ENCODE measurements around the gene DDHD1. TPM values are rescaled to one million over a fixed set of nuclear protein-coding genes. Genes with fewer than 3 reads are reported as not detected.

The DDHD1 gene
- total RNA-seq, 1 experiment from 2014 or later, result 20.0 TPM

DNA sequence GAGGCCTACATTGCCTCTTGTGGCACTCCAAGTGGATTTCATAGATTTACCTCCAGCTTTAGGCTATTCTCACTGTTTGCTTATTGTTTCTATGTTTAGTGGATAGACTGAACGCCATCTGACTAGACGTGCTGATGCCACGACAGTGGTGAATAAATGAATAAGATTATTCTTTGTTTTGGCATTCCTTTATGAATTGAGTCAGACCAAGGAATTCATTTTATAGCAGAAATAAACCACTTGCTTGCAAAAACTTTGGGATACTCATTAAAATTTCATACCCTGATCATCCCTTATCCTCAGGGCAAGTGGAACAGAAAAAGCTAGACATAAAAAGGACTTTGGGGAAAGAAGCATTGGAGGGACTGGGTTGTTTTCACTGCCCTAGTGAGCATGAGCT is 130.5 kb downstream of the DDHD1 start:
- Mint-ChIP-seq H3K27me3 (ENCODE audit: low read depth) (no peaks in the 10 kb centered on the region), H3K4me3 (no peak overlapping the region), H3K9me3 (peaks cover 6% of the 10 kb centered on the region), H3K27ac (no peak overlapping the region), H3K36me3 (peaks cover 5% of the 10 kb centered on the region), H3K4me1 (peaks cover 32% of the 10 kb centered on the region)
- TF ChIP-seq ZBTB21 (CRISPR knock-in tag; IDR thresholded peaks at IDR 0.05; ENCODE audit: borderline replicate concordance), result no peak
- TF ChIP-seq, protein P1, sequence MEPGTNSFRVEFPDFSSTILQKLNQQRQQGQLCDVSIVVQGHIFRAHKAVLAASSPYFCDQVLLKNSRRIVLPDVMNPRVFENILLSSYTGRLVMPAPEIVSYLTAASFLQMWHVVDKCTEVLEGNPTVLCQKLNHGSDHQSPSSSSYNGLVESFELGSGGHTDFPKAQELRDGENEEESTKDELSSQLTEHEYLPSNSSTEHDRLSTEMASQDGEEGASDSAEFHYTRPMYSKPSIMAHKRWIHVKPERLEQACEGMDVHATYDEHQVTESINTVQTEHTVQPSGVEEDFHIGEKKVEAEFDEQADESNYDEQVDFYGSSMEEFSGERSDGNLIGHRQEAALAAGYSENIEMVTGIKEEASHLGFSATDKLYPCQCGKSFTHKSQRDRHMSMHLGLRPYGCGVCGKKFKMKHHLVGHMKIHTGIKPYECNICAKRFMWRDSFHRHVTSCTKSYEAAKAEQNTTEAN (CRISPR knock-in tag; IDR thresholded peaks at IDR 0.05), result no peak
- TF ChIP-seq, protein P2, sequence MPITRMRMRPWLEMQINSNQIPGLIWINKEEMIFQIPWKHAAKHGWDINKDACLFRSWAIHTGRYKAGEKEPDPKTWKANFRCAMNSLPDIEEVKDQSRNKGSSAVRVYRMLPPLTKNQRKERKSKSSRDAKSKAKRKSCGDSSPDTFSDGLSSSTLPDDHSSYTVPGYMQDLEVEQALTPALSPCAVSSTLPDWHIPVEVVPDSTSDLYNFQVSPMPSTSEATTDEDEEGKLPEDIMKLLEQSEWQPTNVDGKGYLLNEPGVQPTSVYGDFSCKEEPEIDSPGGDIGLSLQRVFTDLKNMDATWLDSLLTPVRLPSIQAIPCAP (CRISPR knock-in tag; IDR thresholded peaks at IDR 0.05), result no peak
- TF ChIP-seq NR2C2 (CRISPR knock-in tag; IDR thresholded peaks at IDR 0.05), result no peak
- no peak for TF ChIP-seq GABPB1 (CRISPR knock-in tag; IDR thresholded peaks at IDR 0.05)
- TF ChIP-seq, protein P3, sequence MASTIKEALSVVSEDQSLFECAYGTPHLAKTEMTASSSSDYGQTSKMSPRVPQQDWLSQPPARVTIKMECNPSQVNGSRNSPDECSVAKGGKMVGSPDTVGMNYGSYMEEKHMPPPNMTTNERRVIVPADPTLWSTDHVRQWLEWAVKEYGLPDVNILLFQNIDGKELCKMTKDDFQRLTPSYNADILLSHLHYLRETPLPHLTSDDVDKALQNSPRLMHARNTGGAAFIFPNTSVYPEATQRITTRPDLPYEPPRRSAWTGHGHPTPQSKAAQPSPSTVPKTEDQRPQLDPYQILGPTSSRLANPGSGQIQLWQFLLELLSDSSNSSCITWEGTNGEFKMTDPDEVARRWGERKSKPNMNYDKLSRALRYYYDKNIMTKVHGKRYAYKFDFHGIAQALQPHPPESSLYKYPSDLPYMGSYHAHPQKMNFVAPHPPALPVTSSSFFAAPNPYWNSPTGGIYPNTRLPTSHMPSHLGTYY (CRISPR knock-in tag; IDR thresholded peaks at IDR 0.05), result no peak
- no peak for TF ChIP-seq ZNF317 (CRISPR knock-in tag; IDR thresholded peaks at IDR 0.05; ENCODE audit: borderline replicate concordance, low read depth)
- TF ChIP-seq, protein P4, sequence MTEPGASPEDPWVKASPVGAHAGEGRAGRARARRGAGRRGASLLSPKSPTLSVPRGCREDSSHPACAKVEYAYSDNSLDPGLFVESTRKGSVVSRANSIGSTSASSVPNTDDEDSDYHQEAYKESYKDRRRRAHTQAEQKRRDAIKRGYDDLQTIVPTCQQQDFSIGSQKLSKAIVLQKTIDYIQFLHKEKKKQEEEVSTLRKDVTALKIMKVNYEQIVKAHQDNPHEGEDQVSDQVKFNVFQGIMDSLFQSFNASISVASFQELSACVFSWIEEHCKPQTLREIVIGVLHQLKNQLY (CRISPR knock-in tag; IDR thresholded peaks at IDR 0.05), result no peak
- POLR2A ChIA-PET, result no interaction called here
- DNase-seq (ENCODE audit: low spot score) (no peak), ATAC-seq (no peak)
- CTCF ChIA-PET, result interaction anchor here (0.5 kb wide), 1 partner anchor 722 kb away, joined by 3 read pairs; no protein-coding TSS in a partner anchor

DNA sequence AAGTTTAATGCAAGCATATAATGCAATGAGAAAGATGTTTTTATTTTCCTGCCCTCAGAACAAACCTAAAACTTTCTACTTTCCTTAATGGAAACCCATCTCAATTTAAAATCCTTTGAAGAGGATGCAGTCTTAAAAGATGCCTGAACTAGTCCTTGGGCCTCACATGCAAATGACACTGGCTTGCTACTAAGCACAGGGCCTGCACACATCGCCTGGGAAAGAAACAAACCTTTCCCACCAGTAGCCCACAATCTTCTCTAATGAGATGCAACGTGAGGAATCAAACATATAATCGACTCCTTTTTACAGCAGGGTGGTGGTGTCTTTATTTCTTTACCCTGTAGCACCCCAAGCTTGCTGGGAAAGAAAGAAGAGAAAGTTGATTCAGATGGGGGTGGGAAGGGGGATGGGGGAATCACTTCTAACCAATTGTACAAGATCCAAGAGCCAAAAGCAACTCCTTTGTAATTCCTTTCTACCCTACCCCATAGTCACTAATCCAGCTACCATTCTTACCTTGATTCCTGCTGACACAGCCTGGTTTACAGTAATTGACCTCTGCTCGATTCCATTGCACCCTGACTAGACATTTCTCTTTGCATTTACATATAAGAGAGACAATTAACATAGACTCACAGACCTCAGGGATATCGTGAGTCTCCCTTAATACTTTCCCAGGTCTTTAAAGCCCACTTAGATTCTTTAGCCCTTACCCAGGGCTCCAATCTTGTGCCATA is 132.8 kb downstream of the DDHD1 start:
- TF ChIP-seq ZBTB21 (CRISPR knock-in tag; IDR thresholded peaks at IDR 0.05; ENCODE audit: borderline replicate concordance) (no peak), ZNF219 (CRISPR knock-in tag; IDR thresholded peaks at IDR 0.05; ENCODE audit: borderline replicate concordance) (no peak), CBFB (CRISPR knock-in tag; IDR thresholded peaks at IDR 0.05; ENCODE audit: low read depth) (no peak), ESRRA (CRISPR knock-in tag; IDR thresholded peaks at IDR 0.05; ENCODE audit: borderline replicate concordance) (no peak)
- TF ChIP-seq, protein P5, sequence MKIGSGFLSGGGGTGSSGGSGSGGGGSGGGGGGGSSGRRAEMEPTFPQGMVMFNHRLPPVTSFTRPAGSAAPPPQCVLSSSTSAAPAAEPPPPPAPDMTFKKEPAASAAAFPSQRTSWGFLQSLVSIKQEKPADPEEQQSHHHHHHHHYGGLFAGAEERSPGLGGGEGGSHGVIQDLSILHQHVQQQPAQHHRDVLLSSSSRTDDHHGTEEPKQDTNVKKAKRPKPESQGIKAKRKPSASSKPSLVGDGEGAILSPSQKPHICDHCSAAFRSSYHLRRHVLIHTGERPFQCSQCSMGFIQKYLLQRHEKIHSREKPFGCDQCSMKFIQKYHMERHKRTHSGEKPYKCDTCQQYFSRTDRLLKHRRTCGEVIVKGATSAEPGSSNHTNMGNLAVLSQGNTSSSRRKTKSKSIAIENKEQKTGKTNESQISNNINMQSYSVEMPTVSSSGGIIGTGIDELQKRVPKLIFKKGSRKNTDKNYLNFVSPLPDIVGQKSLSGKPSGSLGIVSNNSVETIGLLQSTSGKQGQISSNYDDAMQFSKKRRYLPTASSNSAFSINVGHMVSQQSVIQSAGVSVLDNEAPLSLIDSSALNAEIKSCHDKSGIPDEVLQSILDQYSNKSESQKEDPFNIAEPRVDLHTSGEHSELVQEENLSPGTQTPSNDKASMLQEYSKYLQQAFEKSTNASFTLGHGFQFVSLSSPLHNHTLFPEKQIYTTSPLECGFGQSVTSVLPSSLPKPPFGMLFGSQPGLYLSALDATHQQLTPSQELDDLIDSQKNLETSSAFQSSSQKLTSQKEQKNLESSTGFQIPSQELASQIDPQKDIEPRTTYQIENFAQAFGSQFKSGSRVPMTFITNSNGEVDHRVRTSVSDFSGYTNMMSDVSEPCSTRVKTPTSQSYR (CRISPR knock-in tag; IDR thresholded peaks at IDR 0.05), result no peak
- TF ChIP-seq, protein P6, sequence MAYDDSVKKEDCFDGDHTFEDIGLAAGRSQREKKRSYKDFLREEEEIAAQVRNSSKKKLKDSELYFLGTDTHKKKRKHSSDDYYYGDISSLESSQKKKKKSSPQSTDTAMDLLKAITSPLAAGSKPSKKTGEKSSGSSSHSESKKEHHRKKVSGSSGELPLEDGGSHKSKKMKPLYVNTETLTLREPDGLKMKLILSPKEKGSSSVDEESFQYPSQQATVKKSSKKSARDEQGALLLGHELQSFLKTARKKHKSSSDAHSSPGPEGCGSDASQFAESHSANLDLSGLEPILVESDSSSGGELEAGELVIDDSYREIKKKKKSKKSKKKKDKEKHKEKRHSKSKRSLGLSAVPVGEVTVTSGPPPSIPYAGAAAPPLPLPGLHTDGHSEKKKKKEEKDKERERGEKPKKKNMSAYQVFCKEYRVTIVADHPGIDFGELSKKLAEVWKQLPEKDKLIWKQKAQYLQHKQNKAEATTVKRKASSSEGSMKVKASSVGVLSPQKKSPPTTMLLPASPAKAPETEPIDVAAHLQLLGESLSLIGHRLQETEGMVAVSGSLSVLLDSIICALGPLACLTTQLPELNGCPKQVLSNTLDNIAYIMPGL (CRISPR knock-in tag; IDR thresholded peaks at IDR 0.05), result no peak
- TF ChIP-seq, protein P7, sequence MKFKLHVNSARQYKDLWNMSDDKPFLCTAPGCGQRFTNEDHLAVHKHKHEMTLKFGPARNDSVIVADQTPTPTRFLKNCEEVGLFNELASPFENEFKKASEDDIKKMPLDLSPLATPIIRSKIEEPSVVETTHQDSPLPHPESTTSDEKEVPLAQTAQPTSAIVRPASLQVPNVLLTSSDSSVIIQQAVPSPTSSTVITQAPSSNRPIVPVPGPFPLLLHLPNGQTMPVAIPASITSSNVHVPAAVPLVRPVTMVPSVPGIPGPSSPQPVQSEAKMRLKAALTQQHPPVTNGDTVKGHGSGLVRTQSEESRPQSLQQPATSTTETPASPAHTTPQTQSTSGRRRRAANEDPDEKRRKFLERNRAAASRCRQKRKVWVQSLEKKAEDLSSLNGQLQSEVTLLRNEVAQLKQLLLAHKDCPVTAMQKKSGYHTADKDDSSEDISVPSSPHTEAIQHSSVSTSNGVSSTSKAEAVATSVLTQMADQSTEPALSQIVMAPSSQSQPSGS (CRISPR knock-in tag; IDR thresholded peaks at IDR 0.05; ENCODE audit: borderline replicate concordance, low read depth), result no peak
- ATAC-seq, result peak; percentile 87
- Mint-ChIP-seq H3K4me1 (peaks cover 31% of the 10 kb centered on the region), H3K9me3 (peaks cover 11% of the 10 kb centered on the region), H3K27ac (peak overlapping the region; percentile 88), H3K36me3 (peaks cover 9% of the 10 kb centered on the region), H3K4me3 (peak overlapping the region; percentile 35), H3K27me3 (ENCODE audit: low read depth) (no peaks in the 10 kb centered on the region)
- ChIA-PET CTCF (interaction anchor here (1.3 kb wide), 1 partner anchor 195 kb away, joined by 4 read pairs; no protein-coding TSS in a partner anchor), POLR2A (interaction anchor here (0.5 kb wide), 2 partner anchors 71 to 364 kb away, joined by 3 read pairs; no protein-coding TSS in a partner anchor)
- no peak for DNase-seq (ENCODE audit: low spot score)
